DND-41 (cell line): ENCODE measurements around the gene UBE2QL1.

Experiments
- CTCF ChIP-seq: IDR thresholded peaks from 2 replicates; pipeline ENCODE4 v1.5.1; 2012; ENCODE audit warnings: borderline replicate concordance, low read length, moderate library complexity, mild to moderate bottlenecking; ENCODE audit not compliant: poor library complexity, severe bottlenecking; ENCODE audit errors: extremely low read depth
- EZH2 ChIP-seq: IDR thresholded peaks from 3 replicates; pipeline ENCODE4 v1.6.1; 2012; ENCODE audit warnings: borderline replicate concordance, low read depth, mild to moderate bottlenecking, moderate library complexity, low read length, inconsistent platforms; ENCODE audit not compliant: severe bottlenecking

DNA sequence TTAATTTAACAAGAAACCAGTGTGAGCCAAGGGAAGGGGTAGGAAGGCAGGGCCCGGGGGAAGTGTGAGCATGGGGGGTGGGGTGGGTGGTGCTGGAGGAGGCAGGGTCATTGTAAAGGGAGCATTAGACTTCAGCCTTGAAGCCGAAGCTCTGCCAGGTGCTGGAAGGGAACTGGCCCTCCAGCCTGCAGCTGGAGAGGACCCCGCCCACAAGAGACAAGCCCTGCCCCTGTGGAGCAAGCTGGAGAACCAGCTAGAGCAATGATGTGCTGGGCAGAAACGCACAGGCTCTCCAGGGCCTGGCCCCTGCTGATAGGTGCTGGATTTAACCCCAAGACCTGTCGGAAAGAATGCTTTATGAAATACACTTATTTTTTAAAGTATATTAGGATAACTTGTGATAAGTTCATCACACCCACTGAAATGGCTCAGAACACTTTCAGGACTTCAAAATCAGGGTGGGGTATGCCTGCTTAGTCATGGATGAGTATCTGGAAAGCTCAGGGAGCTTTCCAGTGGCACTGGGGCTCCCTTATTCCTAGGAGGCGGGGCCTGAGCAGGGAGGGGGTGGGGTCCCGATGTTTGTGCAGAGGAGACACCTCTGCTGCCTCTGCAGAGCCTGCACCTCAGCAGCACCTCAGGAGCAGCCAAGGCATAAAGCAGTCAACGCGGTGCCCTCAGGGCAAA is 27.1 kb downstream of the UBE2QL1 start:
- TF ChIP-seq CTCF: no peak
- TF ChIP-seq EZH2: no peak
